ENCODE results near the gene SLC25A21.

GRCh38 chr14:37078131-37078530 is 94.3 kb downstream of the SLC25A21 start:
- TF ChIP-seq CTCF (IDR thresholded peaks at IDR 0.05; ENCODE audit: low read depth, low read length, poor library complexity, severe bottlenecking) (no peak), EZH2phosphoT487 (IDR thresholded peaks at IDR 0.05; ENCODE audit: borderline replicate concordance, low read length) (no peak)

Data from DOHH2 (cell line).